GM21619 (cell line): Measurements from ENCODE around the gene CACFD1.
"Not testable (repeated sequence)": the region's sequence is repeated elsewhere in the genome, so short reads cannot be mapped to it uniquely, and the experiment has no call there.

Experiments
- ATAC-seq: cut with Tn5 transposase; IDR thresholded peaks from one replicate; pipeline ENCODE4 v1.9.1; 2021; ENCODE audit not compliant: unreplicated experiment

CACFD1 gene

GRCh38 chr9:133439337-133439736 is 20.4 kb upstream of the CACFD1 start:
- no peak for ATAC-seq

DNA sequence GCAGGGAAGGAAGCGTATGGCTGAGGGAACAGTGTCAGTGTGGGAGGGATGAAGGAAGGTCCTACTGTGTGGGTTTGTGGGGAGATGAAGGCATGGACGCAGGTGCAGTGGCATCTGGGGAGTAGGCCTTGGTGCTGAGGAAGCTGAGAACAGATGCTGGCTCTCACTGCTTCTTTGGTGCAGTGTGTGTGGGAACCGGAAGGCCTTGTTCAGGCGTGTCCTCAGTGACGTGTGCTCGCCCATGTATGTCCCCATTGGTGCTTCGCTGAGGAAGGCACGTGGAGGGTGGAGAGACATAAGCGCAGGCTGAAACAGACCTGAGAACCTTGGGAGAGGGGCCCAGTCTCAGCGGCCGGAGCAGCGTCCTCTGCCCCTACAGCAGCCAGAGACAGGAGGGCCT is 18.9 kb upstream of the CACFD1 start:
- ATAC-seq = no peak

DNA sequence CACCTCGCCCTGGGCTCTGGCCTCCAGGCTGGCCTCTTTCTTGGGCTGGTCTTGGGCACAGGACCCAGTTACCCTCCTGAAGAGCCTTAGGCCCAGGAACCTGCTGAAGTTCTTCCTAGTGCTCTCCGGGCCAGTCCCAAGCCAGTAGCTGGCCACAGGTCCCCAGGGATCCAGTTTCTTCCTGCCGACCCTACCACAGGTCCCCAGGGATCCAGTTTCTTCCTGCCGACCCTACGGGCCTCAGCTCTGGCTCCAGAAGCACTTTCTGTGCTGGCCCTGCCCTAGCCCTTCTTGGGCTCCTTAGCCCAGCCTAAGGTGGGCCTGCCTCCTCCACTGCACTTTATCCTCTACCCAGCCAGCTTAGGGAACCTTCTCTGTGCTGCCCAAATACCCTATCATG is 18.2 kb upstream of the CACFD1 start:
- no peak for ATAC-seq

DNA sequence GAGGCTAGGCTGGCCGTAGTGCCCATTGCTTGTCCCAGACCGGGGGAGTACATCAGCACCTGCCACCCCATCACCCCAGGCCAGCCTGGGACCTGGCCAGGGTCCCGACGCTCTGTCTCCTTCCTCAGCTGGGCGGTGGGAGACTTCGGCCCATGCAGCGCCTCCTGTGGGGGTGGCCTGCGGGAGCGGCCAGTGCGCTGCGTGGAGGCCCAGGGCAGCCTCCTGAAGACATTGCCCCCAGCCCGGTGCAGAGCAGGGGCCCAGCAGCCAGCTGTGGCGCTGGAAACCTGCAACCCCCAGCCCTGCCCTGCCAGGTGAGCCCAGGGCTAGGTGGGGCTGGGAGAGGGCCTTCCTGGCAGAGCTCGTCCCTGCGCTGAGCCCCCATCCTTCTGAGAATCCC is 16.5 kb upstream of the CACFD1 start:
- ATAC-seq = no peak

- ATAC-seq = no peak
Observed at GRCh38 chr9:133443982-133444381, 15.8 kb upstream of the CACFD1 start.

GRCh38 chr9:133445293-133445969 is 14.3 kb upstream of the CACFD1 start:
- no peak for ATAC-seq

GRCh38 chr9:133448487-133448972 is 11.2 kb upstream of the CACFD1 start:
- no peak for ATAC-seq

DNA sequence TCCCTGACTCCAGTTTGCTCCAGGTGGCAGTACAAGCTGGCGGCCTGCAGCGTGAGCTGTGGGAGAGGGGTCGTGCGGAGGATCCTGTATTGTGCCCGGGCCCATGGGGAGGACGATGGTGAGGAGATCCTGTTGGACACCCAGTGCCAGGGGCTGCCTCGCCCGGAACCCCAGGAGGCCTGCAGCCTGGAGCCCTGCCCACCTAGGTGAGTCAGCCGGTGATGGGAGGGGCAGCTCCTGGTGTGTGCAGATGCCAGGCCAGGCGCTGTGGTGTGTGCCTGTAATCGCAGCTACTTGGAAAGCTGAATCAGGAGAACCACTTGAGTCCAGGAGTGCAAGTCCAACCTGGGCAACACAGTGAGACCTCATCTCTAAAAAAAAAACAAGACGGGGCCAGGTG is 10.0 kb upstream of the CACFD1 start:
- no peak for ATAC-seq

DNA sequence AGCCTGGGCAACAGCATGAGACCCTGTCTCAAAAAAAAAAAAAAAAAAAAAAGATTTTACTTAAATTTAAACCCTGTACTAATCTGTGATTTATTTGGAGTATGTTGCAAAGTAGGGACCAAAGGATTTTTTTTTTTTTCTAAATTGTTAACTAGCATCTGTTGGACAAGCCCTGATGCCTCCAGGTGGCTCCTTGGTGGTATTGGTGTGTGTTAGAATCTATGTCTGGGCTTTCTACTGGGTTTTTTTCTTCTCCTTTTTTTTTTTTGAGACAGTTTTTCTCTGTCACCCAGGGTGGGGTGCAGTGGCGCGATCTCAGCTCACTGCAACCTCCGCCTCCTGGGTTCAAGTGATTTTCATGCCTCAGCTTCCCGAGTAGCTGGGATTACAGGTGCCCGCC is 7.9 kb upstream of the CACFD1 start:
- not testable (repeated sequence) for ATAC-seq

DNA sequence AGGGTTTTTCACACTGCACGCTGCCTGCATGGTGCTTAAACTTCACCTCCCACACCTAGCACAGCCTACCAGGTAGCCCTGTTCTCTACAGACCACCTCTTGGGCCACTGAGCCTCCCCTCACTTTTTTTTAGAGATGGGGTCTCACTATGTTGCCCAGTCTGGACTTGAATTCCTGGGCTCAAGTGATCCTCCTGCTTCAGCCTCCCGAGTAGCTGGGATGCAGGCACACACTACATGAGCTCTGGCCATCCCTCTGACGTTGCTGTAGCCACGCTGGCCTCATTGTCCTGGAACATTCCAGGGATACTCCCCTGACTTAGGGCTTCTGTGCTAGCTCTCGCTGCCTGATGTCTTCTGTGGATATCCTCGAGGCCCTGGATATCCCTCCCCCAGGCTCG is 7.2 kb upstream of the CACFD1 start:
- ATAC-seq = no peak

DNA sequence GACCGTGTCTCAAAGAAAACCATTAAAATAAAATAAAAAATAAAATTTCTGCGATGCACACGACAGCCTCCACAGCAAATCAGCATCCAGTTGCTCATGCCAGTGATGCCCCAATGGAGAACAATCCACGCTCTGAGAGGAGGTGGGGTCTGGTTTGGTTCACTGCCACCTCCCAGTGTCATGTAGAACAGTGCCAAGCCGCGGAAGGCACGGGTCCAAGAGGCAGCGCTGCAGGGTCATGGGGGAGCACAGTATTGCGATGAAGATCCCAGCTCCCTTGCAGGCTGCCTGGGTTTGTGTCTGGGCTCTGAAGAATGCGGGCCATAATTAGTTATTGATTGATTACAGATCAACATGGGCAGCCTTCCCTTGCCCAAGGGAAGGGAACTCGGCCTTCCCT is 6.1 kb upstream of the CACFD1 start:
- no peak for ATAC-seq

DNA sequence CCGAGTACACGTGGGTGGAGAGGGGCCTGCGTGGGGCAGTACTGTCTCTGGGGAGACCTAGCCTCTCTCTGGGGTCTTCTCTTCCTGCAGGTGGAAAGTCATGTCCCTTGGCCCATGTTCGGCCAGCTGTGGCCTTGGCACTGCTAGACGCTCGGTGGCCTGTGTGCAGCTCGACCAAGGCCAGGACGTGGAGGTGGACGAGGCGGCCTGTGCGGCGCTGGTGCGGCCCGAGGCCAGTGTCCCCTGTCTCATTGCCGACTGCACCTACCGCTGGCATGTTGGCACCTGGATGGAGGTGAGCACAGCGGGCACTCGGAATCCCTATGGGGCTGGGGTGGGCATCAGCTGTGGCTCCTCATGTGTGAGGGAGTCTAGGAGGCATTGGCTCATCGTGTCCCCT is 5.5 kb upstream of the CACFD1 start:
- no peak for ATAC-seq

DNA sequence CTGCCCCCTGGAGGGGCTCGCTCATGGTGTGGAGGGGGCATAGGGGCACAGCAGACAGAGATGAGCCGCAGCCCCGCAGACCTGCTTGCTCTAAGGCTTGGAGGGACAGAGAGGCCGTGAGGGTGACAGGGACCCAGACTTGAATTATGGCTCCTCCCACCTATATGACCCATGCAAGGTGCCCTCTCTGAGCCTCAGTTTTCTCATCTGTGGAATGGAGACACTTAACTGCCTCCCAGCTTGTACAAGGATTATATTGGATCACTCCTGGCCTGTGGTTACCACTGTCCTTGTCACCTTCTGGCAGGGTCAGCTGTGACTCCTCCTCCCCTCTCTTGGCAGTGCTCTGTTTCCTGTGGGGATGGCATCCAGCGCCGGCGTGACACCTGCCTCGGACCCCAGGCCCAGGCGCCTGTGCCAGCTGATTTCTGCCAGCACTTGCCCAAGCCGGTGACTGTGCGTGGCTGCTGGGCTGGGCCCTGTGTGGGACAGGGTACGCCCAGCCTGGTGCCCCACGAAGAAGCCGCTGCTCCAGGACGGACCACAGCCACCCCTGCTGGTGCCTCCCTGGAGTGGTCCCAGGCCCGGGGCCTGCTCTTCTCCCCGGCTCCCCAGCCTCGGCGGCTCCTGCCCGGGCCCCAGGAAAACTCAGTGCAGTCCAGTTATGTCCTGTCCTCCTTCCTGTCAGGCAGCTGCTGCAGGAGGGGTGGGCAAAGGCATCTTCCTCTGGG is 4.7 kb upstream of the CACFD1 start:
- no peak for ATAC-seq

DNA sequence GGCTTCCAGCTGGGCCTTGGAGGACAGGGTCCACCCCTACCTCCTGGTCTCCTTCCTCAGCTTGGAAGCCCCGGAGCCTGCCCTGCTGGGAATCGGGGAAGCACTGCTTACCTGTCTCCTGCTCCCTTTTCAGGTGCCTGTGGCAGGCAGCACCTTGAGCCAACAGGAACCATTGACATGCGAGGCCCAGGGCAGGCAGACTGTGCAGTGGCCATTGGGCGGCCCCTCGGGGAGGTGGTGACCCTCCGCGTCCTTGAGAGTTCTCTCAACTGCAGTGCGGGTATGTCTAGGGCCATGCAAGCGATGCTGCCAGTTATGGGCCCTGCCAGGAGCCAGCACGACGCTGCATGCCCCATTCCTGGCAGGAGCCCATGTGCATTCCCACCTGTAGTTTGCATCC is 3.8 kb upstream of the CACFD1 start:
- ATAC-seq = no peak

GRCh38 chr9:133456409-133456808 is 3.4 kb upstream of the CACFD1 start:
- ATAC-seq = no peak

- no peak for ATAC-seq
Observed at GRCh38 chr9:133457233-133457632, 2.5 kb upstream of the CACFD1 start.

- ATAC-seq = no peak
Observed at GRCh38 chr9:133457748-133458147, 2.0 kb upstream of the CACFD1 start.

- ATAC-seq = no peak
Observed at GRCh38 chr9:133458643-133459312, 1.0 kb upstream of the CACFD1 start.

DNA sequence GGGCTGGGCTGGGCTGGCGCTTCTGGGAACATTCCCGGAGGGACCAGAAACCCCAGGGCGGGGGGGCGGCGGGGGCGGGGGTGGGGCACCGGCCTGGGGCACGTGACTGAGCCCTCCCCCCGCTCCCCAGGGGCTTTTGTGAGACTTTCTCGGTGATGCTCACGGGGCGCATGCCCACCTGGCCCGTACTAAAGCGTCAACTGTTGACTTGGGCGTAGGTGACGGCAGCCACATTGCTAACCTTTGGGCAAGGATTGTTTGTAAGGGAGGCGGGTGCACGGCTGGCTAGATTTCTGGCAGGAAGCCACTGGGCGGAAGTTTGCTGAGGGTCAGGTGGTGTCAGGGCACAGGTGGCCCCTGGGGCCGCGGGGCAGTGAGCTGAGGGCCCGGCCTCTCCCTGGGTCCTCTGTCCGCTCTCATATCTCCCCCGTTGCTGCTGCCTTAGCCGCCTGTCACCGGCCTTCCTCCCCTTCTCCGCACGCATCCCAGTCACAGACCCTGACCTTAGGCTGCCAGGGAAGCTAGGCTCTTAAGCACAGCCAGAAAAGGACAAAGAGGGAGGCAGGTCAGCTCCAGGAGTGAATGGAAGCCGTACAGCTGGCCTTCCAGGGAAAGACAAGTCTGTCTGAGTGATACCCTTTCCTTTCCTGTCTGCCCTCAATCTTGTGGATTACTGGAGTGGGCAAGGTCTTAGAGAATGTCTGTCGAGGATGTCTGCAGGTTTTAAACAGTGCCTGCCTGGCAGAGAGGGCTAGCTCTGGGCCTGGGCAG is 812 bp downstream of the CACFD1 start:
- ATAC-seq = peak; percentile 27

- no peak for ATAC-seq
Observed at GRCh38 chr9:133461975-133462374, 2.2 kb downstream of the CACFD1 start.

GRCh38 chr9:133463234-133463863 is 3.6 kb downstream of the CACFD1 start:
- ATAC-seq = no peak
